Fibroblast of lung (primary cell): Measurements from ENCODE around the gene CCDC6.
"Not testable (repeated sequence)": the region's sequence is repeated elsewhere in the genome, so short reads cannot be mapped to it uniquely, and the experiment has no call there.

Experiments used
- EZH2 ChIP-seq: IDR thresholded peaks from 2 replicates; pipeline ENCODE4 v1.5.1; 2012; ENCODE audit warnings: low read length, control low read depth, mild to moderate bottlenecking; ENCODE audit errors: missing control alignments
- TF ChIP-seq, protein P1 (sequence below), 2 donors: IDR thresholded peaks in 1 of 2; conservative IDR thresholded peaks in 1 of 2; 1 replicate in 1 of 2; 2 replicates in 1 of 2; pipeline ENCODE4 v1.5.1; 2011 to 2012; ENCODE audit warnings: low read length in 2 of 2, control low read depth in 1 of 2, inconsistent platforms in 1 of 2, low read depth in 1 of 2, mild to moderate bottlenecking in 1 of 2

DNA sequence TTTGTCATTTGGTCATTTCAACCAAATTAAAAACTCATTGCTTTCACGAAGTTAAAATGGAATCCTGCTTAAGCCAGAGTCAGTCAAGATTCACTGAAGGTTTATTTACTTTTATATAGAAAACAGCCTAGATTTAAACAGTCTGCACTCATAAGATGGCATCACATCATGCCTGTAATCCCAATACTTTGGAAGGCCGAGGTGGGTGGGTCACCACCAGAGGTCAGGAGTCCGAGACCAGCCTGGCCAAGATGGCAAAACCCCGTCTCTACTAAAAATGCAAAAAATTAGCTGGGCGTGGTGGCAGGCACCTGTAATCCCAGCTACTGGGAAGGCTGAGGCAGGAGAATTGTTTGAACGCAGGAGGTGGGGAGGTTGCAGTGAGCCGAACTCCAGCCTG lies 119.3 kb downstream of the CCDC6 start:
- not testable (repeated sequence) for TF ChIP-seq EZH2
- TF ChIP-seq, protein P1, sequence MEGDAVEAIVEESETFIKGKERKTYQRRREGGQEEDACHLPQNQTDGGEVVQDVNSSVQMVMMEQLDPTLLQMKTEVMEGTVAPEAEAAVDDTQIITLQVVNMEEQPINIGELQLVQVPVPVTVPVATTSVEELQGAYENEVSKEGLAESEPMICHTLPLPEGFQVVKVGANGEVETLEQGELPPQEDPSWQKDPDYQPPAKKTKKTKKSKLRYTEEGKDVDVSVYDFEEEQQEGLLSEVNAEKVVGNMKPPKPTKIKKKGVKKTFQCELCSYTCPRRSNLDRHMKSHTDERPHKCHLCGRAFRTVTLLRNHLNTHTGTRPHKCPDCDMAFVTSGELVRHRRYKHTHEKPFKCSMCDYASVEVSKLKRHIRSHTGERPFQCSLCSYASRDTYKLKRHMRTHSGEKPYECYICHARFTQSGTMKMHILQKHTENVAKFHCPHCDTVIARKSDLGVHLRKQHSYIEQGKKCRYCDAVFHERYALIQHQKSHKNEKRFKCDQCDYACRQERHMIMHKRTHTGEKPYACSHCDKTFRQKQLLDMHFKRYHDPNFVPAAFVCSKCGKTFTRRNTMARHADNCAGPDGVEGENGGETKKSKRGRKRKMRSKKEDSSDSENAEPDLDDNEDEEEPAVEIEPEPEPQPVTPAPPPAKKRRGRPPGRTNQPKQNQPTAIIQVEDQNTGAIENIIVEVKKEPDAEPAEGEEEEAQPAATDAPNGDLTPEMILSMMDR (conservative IDR thresholded peaks at IDR 0.05 in 1 of 2, IDR thresholded peaks at IDR 0.05 in 1 of 2; ENCODE audit: low read depth in 1 of 2, low read length in 2 of 2) = not testable (repeated sequence)
